SK-N-MC (cell line): ENCODE measurements around the gene ZNF662.
"Not testable (repeated sequence)": the region's sequence is repeated elsewhere in the genome, so short reads cannot be mapped to it uniquely, and the experiment has no call there.

ENCODE experiments used
- DNase-seq: peaks from one replicate; pipeline ENCODE4 v3.0.0-alpha.2; 2011; ENCODE audit warnings: low read depth, low spot score
- H3K27ac ChIP-seq: fragments of 200-600 bp; sonication (generic); 2 replicates; pipeline ENCODE4 v1.5.1; 2016; ENCODE audit warnings: mixed run types
- H3K36me3 ChIP-seq: fragments of 200-600 bp; sonication (generic); 2 replicates; pipeline ENCODE4 v1.6.1; 2017; ENCODE audit warnings: antibody characterized with exemption, low read length, mixed read lengths; ENCODE audit not compliant: insufficient read depth
- H3K4me3 ChIP-seq: fragments of 200-600 bp; sonication (generic); 2 replicates; pipeline ENCODE4 v1.5.1; 2016
- H3K9ac ChIP-seq: fragments of 200-600 bp; sonication (generic); 2 replicates; pipeline ENCODE4 v1.8.0; 2017; ENCODE audit warnings: mixed run types, mixed read lengths; ENCODE audit not compliant: insufficient read length
- H3K9me3 ChIP-seq: fragments of 200-600 bp; sonication (generic); 2 replicates; pipeline ENCODE4 v1.6.1; 2017; ENCODE audit warnings: low read depth, mild to moderate bottlenecking, antibody characterized with exemption, low read length, moderate library complexity, mixed read lengths
- EZH2 ChIP-seq: fragments of 200-600 bp; sonication (generic); IDR thresholded peaks from one replicate; pipeline ENCODE4 v1.6.1; 2017; ENCODE audit warnings: antibody characterized with exemption
- FOXP2 ChIP-seq: optimal IDR thresholded peaks from 2 replicates; pipeline ENCODE3; 2011; ENCODE audit warnings: mild to moderate bottlenecking, moderate library complexity; ENCODE audit not compliant: insufficient read depth; ENCODE audit errors: extremely low read length, control extremely low read depth
- POLR2AphosphoS5 ChIP-seq: IDR thresholded peaks from 2 replicates; pipeline ENCODE4 v1.6.1; 2012; ENCODE audit warnings: mild to moderate bottlenecking, low read depth, low read length, borderline replicate concordance

ZNF662 gene

GRCh38 chr3:42874749-42875148 is 31.2 kb upstream of the ZNF662 start:
- H3K9me3 ChIP-seq = no peaks in the 10 kb centered on the region
- TF ChIP-seq EZH2 = no peak
- TF ChIP-seq POLR2AphosphoS5 = no peak
- TF ChIP-seq FOXP2 = no peak
- no peak for DNase-seq
- no peak overlapping the region for H3K27ac ChIP-seq
- H3K9ac ChIP-seq = no peak overlapping the region
- no peak overlapping the region for H3K4me3 ChIP-seq
- H3K36me3 ChIP-seq = no peaks in the 10 kb centered on the region

- Histone ChIP-seq H3K9me3 (no peaks in the 10 kb centered on the region), H3K9ac (no peak within 1 kb of the TSS), H3K4me3 (no peak within 1 kb of the TSS), H3K36me3 (no peaks in the 10 kb centered on the region), H3K27ac (no peak within 1 kb of the TSS)
- no peak for DNase-seq
- TF ChIP-seq FOXP2 (no peak), EZH2 (no peak), POLR2AphosphoS5 (no peak)
These were observed 30.4 kb upstream of the ZNF662 start, which contains the start of gene CYP8B1 for GRCh38 chr3:42875325-42876151. Gene CYP8B1, minus strand, starts transcription at chr3:42875879. Its CDS starts 63 bp downstream, at chr3:42875816.

GRCh38 chr3:42876401-42876800 is 29.5 kb upstream of the ZNF662 start:
- no peak overlapping the region for H3K27ac ChIP-seq
- H3K4me3 ChIP-seq = no peak overlapping the region
- H3K9ac ChIP-seq = no peak overlapping the region
- TF ChIP-seq POLR2AphosphoS5 (no peak), EZH2 (no peak), FOXP2 (no peak)
- no peaks in the 10 kb centered on the region for H3K9me3 ChIP-seq
- no peak for DNase-seq
- H3K36me3 ChIP-seq = no peaks in the 10 kb centered on the region

- Histone ChIP-seq H3K4me3 (no peak overlapping the region), H3K36me3 (no peaks in the 10 kb centered on the region), H3K27ac (no peak overlapping the region), H3K9me3 (no peaks in the 10 kb centered on the region), H3K9ac (no peak overlapping the region)
- DNase-seq = no peak
- no peak for TF ChIP-seq FOXP2
- TF ChIP-seq POLR2AphosphoS5 = no peak
- no peak for TF ChIP-seq EZH2
These were observed 28.8 kb upstream of the ZNF662 start for GRCh38 chr3:42876940-42877720.

- no peak for DNase-seq
- TF ChIP-seq POLR2AphosphoS5 (no peak), FOXP2 (no peak), EZH2 (no peak)
- no peak overlapping the region for H3K9ac ChIP-seq
- no peak overlapping the region for H3K27ac ChIP-seq
- no peaks in the 10 kb centered on the region for H3K9me3 ChIP-seq
- H3K4me3 ChIP-seq = no peak overlapping the region
- H3K36me3 ChIP-seq = no peaks in the 10 kb centered on the region
These were observed 28.1 kb upstream of the ZNF662 start for GRCh38 chr3:42877881-42878280.

GRCh38 chr3:42880183-42880582 is 25.8 kb upstream of the ZNF662 start:
- H3K9me3 ChIP-seq = no peaks in the 10 kb centered on the region
- no peak overlapping the region for H3K4me3 ChIP-seq
- H3K9ac ChIP-seq = no peak overlapping the region
- H3K36me3 ChIP-seq = no peaks in the 10 kb centered on the region
- TF ChIP-seq EZH2 = no peak
- TF ChIP-seq POLR2AphosphoS5 = no peak
- TF ChIP-seq FOXP2 = no peak
- H3K27ac ChIP-seq = no peak overlapping the region
- no peak for DNase-seq

GRCh38 chr3:42880601-42881451 is 25.1 kb upstream of the ZNF662 start:
- Histone ChIP-seq H3K9me3 (no peaks in the 10 kb centered on the region), H3K9ac (no peak overlapping the region), H3K27ac (no peak overlapping the region), H3K36me3 (no peaks in the 10 kb centered on the region), H3K4me3 (peak overlapping the region; percentile 61)
- no peak for DNase-seq
- TF ChIP-seq FOXP2 (no peak), POLR2AphosphoS5 (no peak), EZH2 (no peak)

GRCh38 chr3:42883251-42883930 is 22.6 kb upstream of the ZNF662 start:
- not testable (repeated sequence) for DNase-seq, H3K9ac ChIP-seq, H3K4me3 ChIP-seq, H3K36me3 ChIP-seq, H3K9me3 ChIP-seq, H3K27ac ChIP-seq
